Measurements from ENCODE around the gene CTPS2. TPM values are rescaled to one million over a fixed set of nuclear protein-coding genes. Genes with fewer than 3 reads are reported as not detected.
A peak's percentile ranks its signal among the peaks of the same experiment; 100 is the strongest.
"Not testable (repeated sequence)": the region's sequence is repeated elsewhere in the genome, so short reads cannot be mapped to it uniquely, and the experiment has no call there.

Gene CTPS2
- total and polyA plus RNA-seq, 2 donors (not counting 3 experiments of a cell fraction or from before 2014, with no cell fraction given) = 7.4 to 15.7 TPM

DNA sequence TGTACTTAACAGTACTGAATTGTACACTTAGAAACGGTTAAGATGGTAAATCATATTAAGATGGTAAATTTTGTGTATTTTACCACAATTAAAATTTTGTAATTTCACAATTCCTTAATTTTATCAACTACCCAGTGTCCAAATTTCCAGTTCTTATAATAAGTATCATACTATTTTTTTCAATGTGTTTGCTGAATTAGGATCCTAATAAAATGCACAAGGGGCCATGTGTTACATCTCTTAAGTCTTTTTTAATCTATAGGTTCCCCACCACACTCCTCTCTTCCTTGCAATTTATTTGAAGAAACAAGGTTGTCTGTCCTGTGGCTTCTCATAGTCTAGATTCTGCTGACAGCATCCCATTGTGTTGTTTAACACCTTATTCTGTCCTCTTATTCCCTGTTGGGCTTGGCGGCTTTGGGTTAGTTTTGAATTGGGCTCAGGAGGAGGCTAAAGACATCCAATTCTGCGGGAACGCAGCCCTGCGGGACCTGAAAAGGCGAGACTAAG, 6.4 kb upstream of the CTPS2 start:
- no peaks in the 10 kb centered on the region for H3K9me1 ChIP-seq (replicated peaks; ENCODE audit: control insufficient read depth, extremely low read depth, insufficient read depth, low read length)
- DNase-seq (ENCODE audit: low read depth, low spot score) (no peak), FAIRE-seq (no peak)
- intact Hi-C loops (cut with micrococcal nuclease) (loop anchor here (1.0 to 2.0 kb wide), 2 partner anchors 52 to 67 kb away; partner anchors contain the start of gene TXLNG), dilution Hi-C loops (cut with MboI; ENCODE audit: extremely low pct_ligation_motif_present, low sequenced_read_pairs) (no loop called here)
- ChIA-PET CTCF (no interaction called here), POLR2A (interaction anchor here (0.6 to 2.1 kb wide), 6 partner anchors 19 to 163 kb away, joined by 3 to 11 read pairs (median 3); partner anchors contain the start of gene TXLNG)
- H3K27me3 ChIP-seq (ENCODE audit: control insufficient read depth in 2 of 2, insufficient read depth in 2 of 2, low read length in 2 of 2) = no peaks in the 10 kb centered on the region
- peaks cover 4% of the 10 kb centered on the region for H3K4me1 ChIP-seq (ENCODE audit: control insufficient read depth, extremely low read depth, insufficient read depth, low read length)
- H3K4me3 ChIP-seq (replicated peaks in 1 of 3; ENCODE audit: insufficient read depth in 1 of 3, low read depth in 1 of 3, low read length in 3 of 3) = peak overlapping the region; percentile 35 to 63 (median 39)
- peak overlapping the region; percentile 54 for H2AFZ ChIP-seq (ENCODE audit: low read depth, low read length)
- TSS peak; percentile 100 for BruUV-seq (replicated peaks)
- H4K20me1 ChIP-seq (replicated peaks; ENCODE audit: control insufficient read depth, extremely low read depth, insufficient read depth, low read length) = no peaks in the 10 kb centered on the region
- peak overlapping the region; percentile 94 for H3K27ac ChIP-seq (ENCODE audit: insufficient read depth, low read depth, low read length)
- no peaks in the 10 kb centered on the region for H3K9me3 ChIP-seq (replicated peaks; ENCODE audit: control insufficient read depth, insufficient read depth, low read length)
- H3K36me3 ChIP-seq (ENCODE audit: control insufficient read depth in 2 of 2, extremely low read depth in 1 of 2, insufficient read depth in 2 of 2, low read length in 2 of 2) = no peaks in the 10 kb centered on the region
- H3K79me2 ChIP-seq (ENCODE audit: control insufficient read depth, insufficient read depth, low read length) = peaks cover 26% of the 10 kb centered on the region
- H3K4me2 ChIP-seq (ENCODE audit: insufficient read depth, low read length) = peak overlapping the region; percentile 88
- H3K9ac ChIP-seq (replicated peaks; ENCODE audit: extremely low read depth, insufficient read depth, low read length) = peak overlapping the region; percentile 95
- TF ChIP-seq POLR2AphosphoS5 (IDR thresholded peaks at IDR 0.05; ENCODE audit: insufficient read depth, low read depth, low read length) (no peak), JUN (IDR thresholded peaks at IDR 0.05; ENCODE audit: borderline replicate concordance, insufficient read depth, insufficient read length, low read depth) (no peak), FOS (IDR thresholded peaks at IDR 0.05; ENCODE audit: borderline replicate concordance, insufficient read depth, low read length) (no peak), EZH2 (IDR thresholded peaks at IDR 0.05; ENCODE audit: borderline replicate concordance, low read depth, low read length, severe bottlenecking) (no peak)
- TF ChIP-seq, protein P1, sequence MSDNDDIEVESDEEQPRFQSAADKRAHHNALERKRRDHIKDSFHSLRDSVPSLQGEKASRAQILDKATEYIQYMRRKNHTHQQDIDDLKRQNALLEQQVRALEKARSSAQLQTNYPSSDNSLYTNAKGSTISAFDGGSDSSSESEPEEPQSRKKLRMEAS (IDR thresholded peaks at IDR 0.05; ENCODE audit: insufficient read depth, insufficient read length) = no peak

DNA sequence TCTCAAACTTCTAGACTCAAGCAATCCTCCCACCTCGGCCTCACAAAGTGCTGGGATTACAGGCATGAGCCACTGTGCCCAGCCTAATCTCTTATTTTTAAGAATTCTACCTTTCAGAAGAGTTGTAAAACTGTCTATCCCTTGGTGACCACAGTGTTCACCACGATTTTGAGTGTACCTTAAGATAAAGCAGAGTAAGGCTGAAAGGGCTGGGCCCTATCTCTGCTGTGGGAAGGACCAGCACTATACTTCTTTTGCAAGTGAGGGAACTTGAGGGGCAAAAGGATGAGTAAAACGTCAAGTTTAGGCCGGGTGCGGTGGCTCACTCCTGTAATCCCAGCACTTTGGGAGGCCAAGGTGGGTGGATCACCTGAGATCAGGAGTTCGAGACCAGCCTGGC, 4.0 kb upstream of the CTPS2 start:
- H3K4me2 ChIP-seq (ENCODE audit: insufficient read depth, low read length); dilution Hi-C loops (cut with MboI; ENCODE audit: extremely low pct_ligation_motif_present, low sequenced_read_pairs); H3K36me3 ChIP-seq (ENCODE audit: control insufficient read depth in 2 of 2, extremely low read depth in 1 of 2, insufficient read depth in 2 of 2, low read length in 2 of 2); H3K4me1 ChIP-seq (ENCODE audit: control insufficient read depth, extremely low read depth, insufficient read depth, low read length); H2AFZ ChIP-seq (ENCODE audit: low read depth, low read length); POLR2A ChIA-PET; DNase-seq (ENCODE audit: low read depth, low spot score); BruUV-seq (replicated peaks); H3K4me3 ChIP-seq (replicated peaks in 1 of 3; ENCODE audit: insufficient read depth in 1 of 3, low read depth in 1 of 3, low read length in 3 of 3); H3K9ac ChIP-seq (replicated peaks; ENCODE audit: extremely low read depth, insufficient read depth, low read length); H4K20me1 ChIP-seq (replicated peaks; ENCODE audit: control insufficient read depth, extremely low read depth, insufficient read depth, low read length); H3K9me1 ChIP-seq (replicated peaks; ENCODE audit: control insufficient read depth, extremely low read depth, insufficient read depth, low read length); H3K9me3 ChIP-seq (replicated peaks; ENCODE audit: control insufficient read depth, insufficient read depth, low read length); CTCF ChIA-PET; FAIRE-seq; H3K27me3 ChIP-seq (ENCODE audit: control insufficient read depth in 2 of 2, insufficient read depth in 2 of 2, low read length in 2 of 2); H3K27ac ChIP-seq (ENCODE audit: insufficient read depth, low read depth, low read length); intact Hi-C loops (cut with micrococcal nuclease): not testable (repeated sequence)
- peaks cover 17% of the 10 kb centered on the region for H3K79me2 ChIP-seq (ENCODE audit: control insufficient read depth, insufficient read depth, low read length)

GRCh38 chrX:16715638-16716037, 3.2 kb upstream of the CTPS2 start:
- H3K9me3 ChIP-seq (replicated peaks; ENCODE audit: control insufficient read depth, insufficient read depth, low read length); H3K27me3 ChIP-seq (ENCODE audit: control insufficient read depth in 2 of 2, insufficient read depth in 2 of 2, low read length in 2 of 2); H3K36me3 ChIP-seq (ENCODE audit: control insufficient read depth in 2 of 2, extremely low read depth in 1 of 2, insufficient read depth in 2 of 2, low read length in 2 of 2); H3K4me2 ChIP-seq (ENCODE audit: insufficient read depth, low read length); BruUV-seq (replicated peaks); POLR2A ChIA-PET; dilution Hi-C loops (cut with MboI; ENCODE audit: extremely low pct_ligation_motif_present, low sequenced_read_pairs); H3K27ac ChIP-seq (ENCODE audit: insufficient read depth, low read depth, low read length); H4K20me1 ChIP-seq (replicated peaks; ENCODE audit: control insufficient read depth, extremely low read depth, insufficient read depth, low read length); H3K4me3 ChIP-seq (replicated peaks in 1 of 3; ENCODE audit: insufficient read depth in 1 of 3, low read depth in 1 of 3, low read length in 3 of 3); H3K9ac ChIP-seq (replicated peaks; ENCODE audit: extremely low read depth, insufficient read depth, low read length); H3K4me1 ChIP-seq (ENCODE audit: control insufficient read depth, extremely low read depth, insufficient read depth, low read length); H2AFZ ChIP-seq (ENCODE audit: low read depth, low read length); CTCF ChIA-PET; H3K9me1 ChIP-seq (replicated peaks; ENCODE audit: control insufficient read depth, extremely low read depth, insufficient read depth, low read length); intact Hi-C loops (cut with micrococcal nuclease); DNase-seq (ENCODE audit: low read depth, low spot score); FAIRE-seq: not testable (repeated sequence)
- H3K79me2 ChIP-seq (ENCODE audit: control insufficient read depth, insufficient read depth, low read length) = peaks cover 13% of the 10 kb centered on the region

Data from endothelial cell of umbilical vein (primary cell).